Measurements from ENCODE around the gene GALNT4. TPM values are rescaled to one million over a fixed set of nuclear protein-coding genes. Genes with fewer than 3 reads are reported as not detected.

GALNT4 gene
- 2.0 TPM for total RNA-seq
- long read RNA-seq, full-length matches to known transcripts: 4 of 4 reads
- long read RNA-seq, partial matches to known transcripts: 0 of 4 reads
- long read RNA-seq, other reads (novel, unspliced or antisense): 0 of 4 reads

DNA sequence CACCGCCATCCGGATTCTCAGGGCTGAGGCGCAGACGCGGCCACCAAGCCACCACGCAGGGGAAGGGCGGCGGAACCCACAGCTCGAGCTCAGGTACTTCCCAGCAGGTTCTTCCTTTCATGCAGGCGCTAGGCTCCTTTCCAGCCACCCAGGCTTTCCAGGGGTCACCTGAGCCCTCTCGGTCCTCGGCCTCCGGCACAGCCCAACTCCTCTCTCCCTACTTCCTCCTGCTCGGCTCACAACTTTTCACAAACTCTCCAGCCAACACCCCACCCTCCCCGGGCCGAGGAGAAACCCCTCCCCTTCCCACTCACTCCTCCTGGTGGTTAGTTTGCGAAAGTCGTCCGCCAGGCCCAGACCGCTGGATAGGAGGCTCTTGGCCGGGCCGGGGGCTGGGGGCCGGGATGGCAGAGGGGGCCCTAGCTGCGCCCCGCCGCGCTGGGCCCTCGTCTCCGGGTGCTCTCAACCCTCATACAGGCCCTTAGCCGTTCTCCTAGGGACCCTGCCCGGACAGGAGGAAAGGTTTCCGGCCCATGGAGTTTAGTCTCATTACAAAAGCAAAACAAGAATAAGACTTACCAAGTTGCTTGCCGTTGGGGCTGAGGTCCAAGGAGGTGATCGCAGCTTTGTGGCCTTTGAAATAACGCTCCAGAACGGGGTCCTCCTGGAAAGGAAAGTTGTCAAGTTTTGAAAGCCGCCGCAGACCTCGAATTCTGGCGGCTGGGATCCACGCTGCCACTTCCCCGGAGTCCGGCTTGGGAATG, at the start of gene GALNT4:
Gene GALNT4, minus strand, starts transcription at position 256 of the 764 bp plus-strand sequence. Its CDS starts 247 bp downstream, at position 9.
- DNase-seq (ENCODE audit: low spot score): peak; percentile 95
- intact Hi-C loops (cut with DNase I): loop anchor here (2.0 to 10.0 kb wide), 4 partner anchors 54 to 1382 kb away; partner anchors contain the start of genes CEP290, DUSP6 and TMTC3

DNA sequence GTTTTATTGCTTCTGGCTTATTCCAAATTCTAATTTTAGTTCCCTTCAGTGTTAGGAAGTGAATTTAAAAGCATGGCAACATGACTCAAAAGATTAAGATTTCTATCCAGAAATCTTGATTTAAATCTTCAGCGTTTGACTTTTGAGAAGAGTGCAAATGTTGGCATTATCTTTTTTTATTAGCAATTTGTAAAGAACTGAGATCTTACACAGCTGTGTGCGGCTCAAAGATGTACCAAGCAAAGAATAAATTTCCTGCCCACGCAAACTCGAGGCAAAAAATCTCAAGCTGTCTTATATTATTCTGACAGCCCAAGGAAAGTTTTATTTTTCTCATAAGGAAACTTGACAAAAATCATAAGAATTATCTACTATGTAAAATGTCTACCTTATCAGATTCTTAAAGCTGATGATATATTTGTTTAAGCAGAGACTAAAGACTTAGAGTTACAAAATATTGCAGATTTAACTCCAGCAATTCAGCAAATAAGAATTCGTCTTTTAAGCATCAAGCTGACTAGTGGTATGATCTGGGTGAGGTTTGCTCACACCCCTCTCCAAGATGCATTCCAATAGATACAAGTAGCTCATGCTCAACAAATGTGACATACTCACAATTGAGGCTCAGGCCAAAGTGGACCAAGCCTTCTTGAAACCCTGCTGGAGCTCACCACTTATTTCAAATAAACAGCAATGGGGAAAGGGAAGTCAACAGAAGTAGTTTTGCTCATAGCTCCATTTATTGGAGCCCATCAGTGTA, 48.6 kb upstream of the GALNT4 start:
- DNase-seq (ENCODE audit: low spot score): no peak

DNA sequence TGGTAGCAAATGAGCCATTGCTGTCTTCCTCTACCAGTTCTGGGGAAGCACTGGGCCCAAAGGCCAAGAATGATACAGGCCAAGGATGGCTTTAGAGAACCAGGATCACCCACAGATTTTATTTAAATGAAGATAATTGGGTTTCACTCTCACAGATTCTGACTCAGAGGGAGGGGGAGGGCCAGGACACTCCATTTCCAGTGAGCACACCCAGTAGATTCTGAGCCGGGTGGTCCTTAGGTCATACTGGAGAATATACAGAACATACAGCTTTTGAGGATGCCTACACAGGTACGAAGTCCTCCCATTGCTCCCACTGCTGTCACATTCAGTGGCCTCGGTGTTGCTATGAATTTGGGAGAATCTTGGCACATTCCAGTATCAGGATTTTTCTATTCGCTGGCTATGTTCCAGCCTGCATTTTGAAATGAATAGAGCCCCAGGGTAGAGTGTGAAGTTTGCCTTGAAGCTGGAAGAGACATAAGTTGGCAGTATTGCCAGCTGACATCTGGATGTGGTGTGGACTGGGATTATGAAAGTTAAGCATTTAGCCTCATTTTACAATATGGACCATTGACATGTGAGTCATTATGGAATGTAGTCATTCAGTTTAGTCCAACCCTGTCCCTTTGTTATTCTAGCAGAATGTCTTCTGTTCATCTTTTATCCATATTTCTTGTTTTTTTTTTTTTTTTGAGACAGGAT, 47.0 kb upstream of the GALNT4 start:
- intact Hi-C loops (cut with DNase I): no loop called here
- no peak for DNase-seq (ENCODE audit: low spot score)

More for the DNA sequence above, 48.6 kb upstream of the GALNT4 start:
- intact Hi-C loops (cut with DNase I): no loop called here

DNA sequence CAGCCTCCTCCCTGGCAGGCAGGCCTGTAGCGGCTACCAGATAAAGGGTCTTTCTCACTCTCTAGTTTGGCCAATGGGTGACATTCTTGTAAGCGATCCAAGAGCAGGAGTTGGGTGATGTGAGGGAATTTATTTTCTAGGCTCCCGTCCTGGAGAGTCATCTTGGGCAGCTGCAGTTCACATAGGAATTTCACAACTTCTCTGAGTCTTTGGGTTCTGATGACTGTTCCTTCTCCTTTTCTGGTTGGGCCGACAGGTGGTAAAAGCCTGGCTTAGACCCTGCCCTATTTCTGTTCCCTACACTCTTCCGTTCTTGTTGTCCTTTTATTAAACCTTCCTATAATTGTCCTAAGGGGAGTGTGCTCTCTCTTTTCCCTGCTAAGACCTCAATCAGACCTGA, 43.9 kb upstream of the GALNT4 start:
- intact Hi-C loops (cut with DNase I): no loop called here
- no peak for DNase-seq (ENCODE audit: low spot score)

DNA sequence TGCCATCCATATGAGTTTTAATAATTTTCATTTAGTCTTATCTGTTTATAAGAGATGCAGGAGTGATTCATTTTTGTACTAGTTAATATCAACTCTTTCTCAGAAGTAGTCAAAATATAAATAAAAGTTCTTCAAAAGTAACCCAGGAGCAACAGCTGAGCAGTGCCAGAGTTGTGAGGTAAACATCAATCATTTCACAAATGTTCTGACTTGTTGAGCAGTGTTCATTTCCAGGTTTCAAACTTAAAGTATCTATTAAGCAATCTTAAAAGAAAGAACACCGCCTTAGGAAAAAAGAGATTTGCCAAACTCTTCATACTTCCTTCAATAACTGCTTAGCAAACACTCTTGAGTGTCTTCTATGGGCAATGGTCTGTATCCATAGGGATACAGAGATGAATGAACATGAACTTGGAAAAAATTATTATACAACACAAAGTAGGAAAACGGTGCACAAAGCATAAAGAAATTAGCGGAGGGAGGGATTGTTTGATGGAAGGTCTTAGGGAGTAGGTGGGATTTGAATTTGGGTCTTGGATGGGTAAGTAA, 43.2 kb upstream of the GALNT4 start:
- no peak for DNase-seq (ENCODE audit: low spot score)
- intact Hi-C loops (cut with DNase I): no loop called here

DNA sequence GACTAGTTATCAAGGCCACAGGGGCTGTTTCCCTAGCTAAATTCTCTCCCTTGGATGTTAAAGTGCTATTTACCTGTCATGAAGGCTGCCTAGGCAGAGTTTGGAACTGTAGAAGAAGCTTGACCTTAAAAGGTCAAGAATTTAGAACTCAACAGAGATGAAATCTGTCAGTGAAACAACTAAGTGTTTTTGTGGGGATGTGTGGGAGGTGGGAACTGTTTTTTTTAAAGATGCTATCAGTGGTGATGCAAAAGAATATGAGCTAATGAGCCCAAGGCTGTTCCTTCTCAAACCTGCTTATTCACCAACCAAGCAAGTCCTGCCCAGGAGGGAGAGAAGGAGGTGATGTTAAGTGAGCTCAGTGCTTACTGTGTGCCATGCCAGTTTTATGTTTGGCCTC, 42.0 kb upstream of the GALNT4 start:
- intact Hi-C loops (cut with DNase I): no loop called here
- DNase-seq (ENCODE audit: low spot score): no peak

DNA sequence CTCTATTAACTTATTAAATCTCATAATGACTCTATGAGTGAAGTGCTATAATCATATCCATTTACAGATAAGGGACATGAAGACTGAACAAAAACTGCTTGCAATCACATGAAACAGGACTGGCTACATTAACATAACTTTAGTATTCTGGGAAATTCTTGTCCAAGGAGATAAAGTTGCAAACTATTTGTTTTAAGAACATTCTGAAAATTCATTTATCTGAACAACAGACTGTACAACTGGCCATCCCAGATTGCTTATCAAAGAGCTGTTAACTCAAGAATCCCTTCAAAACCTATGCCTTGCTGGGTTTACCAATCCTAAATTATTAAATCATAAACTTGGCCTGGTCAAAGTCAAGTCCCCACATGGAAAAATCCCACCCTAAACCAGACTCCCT, 40.4 kb upstream of the GALNT4 start:
- no peak for DNase-seq (ENCODE audit: low spot score)
- intact Hi-C loops (cut with DNase I): no loop called here

DNA sequence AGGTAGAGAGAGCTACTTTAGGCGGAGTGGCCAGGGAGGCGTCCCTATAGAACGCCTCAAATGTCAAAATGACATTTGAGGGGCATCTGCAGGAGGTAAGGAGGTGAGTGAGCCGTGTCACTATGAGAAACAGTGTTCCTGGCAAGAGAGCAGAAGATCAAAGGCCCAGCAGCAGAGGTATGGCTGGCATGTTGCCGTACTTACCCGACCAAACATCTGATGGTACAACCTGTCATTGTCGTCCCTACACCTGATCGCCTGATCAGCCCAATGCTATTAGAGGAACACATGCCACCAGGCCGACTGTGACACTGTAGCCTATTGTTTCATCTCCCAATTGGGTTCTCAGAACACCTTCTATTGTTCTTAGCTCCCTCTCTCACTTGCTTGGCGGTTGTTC, 35.2 kb upstream of the GALNT4 start:
- intact Hi-C loops (cut with DNase I): no loop called here
- no peak for DNase-seq (ENCODE audit: low spot score)

DNA sequence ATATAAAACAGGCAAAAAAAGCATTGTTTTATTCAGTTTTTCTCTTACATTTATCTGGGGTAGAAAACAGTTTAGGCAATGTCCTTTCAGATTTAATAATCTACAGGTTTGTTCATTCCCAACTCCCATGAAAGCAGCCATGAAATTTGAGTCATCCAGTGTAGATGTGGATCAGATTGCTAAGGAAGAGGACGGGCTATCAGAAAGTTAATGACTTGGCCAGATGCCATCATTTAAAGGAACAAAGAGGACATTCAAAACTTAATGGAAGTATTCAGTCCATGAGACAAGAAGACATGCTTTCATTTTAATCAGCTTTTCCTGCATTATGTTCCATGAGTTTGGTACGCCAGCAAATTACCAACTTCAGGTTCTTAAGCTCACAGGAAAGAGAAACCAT, 32.4 kb upstream of the GALNT4 start:
- DNase-seq (ENCODE audit: low spot score): no peak
- intact Hi-C loops (cut with DNase I): no loop called here

DNA sequence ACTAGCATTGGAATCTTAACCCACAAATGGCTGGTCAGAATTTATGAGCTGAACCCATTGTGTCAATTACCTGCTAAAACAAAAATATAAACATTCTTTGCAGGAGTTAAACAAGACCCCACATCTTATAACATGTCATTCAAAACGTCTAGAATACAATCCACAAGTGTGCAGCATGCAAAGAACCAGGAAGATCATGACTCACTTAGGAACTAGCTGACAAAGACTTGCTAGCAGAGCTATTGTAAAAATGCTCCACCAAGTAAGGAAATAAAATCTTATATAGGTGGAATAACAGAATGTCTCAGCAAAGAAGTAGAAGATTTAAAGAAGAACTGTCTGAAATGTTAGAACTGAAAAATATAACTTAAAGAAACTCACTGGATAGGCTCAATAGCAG, 27.8 kb upstream of the GALNT4 start:
- DNase-seq (ENCODE audit: low spot score): no peak
- intact Hi-C loops (cut with DNase I): no loop called here

DNA sequence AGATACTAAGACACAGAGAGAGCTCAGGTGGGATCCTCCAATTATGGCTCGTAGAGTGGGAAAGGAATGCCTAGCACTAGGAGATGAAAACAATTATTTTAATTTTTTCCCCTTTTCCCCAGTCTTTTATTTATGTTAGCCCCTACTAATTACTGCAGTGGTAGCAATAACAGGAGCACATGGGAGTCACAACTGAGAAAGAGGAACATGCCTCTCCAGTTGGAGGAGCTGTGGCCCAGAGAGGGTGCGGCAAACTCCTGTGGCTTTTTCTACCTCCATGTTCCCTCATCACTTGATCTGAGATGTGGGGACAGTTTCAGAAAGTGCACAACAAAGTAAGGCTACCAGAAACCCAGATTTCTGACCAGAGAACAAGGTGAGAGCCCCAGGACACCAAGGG, 27.2 kb upstream of the GALNT4 start:
- no peak for DNase-seq (ENCODE audit: low spot score)
- intact Hi-C loops (cut with DNase I): no loop called here

DNA sequence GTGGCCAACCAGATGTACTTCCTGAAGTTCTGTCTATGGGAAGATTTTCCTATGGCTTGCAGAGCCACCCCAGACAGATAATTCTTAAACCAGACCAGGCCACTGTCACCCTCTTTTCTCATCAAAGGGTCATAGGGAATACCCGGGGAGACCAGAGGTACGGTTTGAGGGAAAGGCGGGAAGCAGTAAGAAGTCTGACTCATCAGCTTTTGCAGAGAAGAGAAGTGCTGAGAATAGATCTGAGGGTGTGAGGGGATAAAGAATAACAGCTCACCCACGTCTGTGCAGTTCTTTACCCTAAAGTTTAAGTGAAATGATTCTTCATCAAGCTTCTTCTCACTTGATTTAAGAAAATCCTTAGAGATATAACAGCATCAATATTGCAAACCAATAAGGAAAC, 22.5 kb upstream of the GALNT4 start:
- intact Hi-C loops (cut with DNase I): loop anchor here (10.0 kb wide), 1 partner anchor 468 kb away; no protein-coding TSS in a partner anchor
- no peak for DNase-seq (ENCODE audit: low spot score)

DNA sequence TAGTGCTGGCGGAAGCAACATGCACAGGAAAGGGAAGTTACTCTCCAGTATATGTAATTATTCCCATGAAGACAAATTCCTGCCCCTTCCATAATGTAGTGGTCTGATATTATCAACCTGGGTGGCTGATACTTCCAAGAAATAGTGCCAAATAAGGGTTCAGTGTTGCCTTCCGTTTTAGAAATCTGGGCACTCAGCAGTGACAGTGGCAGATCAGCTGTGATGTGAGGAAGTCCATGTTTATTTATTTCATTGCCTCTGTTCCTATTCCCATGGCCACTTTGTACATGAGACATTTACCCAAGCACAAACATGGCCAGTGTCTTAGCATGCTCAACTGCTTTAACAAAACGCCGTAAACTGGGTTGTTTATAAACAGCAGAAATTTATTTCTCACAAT, 21.6 kb upstream of the GALNT4 start:
- intact Hi-C loops (cut with DNase I): loop anchor here (10.0 kb wide), 1 partner anchor 469 kb away; no protein-coding TSS in a partner anchor
- DNase-seq (ENCODE audit: low spot score): no peak

DNA sequence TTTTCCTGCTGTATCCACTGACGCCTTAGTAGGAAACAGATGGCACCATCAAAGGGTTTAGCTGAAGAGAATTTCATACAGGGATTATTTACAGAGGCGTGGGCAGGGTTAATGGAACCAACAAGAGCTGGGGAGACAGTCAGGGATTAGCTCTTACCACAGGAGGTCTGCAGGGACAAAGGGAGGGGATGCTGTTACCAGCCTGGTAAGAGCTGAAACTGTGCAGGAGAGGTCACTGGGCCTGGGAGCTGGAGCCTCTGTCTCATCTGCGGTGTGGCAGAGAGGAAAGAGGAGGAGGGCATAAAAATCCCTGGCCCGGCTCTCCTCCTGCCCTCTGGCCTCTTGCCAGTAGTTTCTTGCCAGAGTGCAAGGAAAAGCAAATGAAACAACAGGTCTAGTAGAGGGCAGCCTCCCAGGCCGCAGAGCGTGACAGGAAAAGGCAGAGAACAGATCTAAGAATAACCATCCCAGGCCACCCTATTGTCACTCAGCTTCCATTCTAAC, 20.1 kb upstream of the GALNT4 start:
- intact Hi-C loops (cut with DNase I): loop anchor here (5.0 to 10.0 kb wide), 3 partner anchors 163 to 558 kb away; partner anchors contain the start of gene ATP2B1
- DNase-seq (ENCODE audit: low spot score): peak; percentile 81

DNA sequence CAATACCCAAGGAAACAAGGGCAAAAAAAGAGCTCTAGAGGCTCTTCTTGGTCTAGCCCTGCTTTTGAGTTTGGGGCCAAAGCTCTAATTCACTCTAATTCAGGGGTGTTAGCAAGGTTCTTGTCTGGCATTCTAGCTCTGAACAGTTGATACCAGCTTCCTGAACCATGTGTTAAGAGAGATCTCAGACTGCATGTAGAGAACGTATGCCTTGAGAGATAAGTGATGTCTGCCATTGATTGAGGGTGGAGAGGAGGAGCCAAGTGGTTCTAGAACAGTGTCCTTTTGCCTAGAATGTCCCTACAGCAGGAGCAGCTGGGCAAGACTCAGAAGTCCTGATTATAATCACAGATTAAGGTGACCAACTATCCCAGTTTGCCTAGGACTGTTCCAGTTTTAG, 19.4 kb upstream of the GALNT4 start:
- no peak for DNase-seq (ENCODE audit: low spot score)
- intact Hi-C loops (cut with DNase I): loop anchor here (5.0 to 10.0 kb wide), 3 partner anchors 163 to 558 kb away; partner anchors contain the start of gene ATP2B1

DNA sequence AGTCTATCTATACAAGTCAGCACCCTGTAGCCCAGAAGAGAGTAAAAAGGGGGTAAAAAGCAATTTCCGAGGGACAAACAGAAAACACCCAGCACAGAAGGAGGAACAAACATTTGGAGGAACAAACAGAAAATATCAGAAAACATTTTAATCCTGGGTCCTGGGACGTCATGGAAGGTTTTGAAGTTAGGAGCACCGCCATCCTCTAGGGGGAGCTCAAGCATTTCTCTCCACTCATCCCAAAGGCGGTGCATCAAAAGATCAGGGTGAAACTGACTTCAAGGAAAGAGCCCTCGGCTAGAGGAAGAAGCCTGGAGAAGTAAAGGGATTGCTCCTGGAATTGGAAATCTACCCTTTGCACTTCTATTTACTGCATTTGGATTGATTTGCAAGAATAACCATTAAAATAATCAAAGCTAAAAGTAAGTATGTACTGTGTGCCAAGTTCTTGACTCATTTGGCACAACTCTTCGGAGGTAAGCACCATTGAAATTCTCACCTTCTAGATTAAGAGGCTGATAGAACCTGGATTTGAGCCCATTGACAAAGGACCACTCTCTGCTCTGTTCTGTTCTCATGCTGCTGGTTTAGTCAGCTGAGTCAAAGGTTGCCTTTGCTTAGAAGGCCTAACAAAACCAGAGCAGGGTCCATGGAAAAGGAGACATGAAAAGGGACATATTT, 18.5 kb upstream of the GALNT4 start:
- intact Hi-C loops (cut with DNase I): loop anchor here (5.0 to 10.0 kb wide), 3 partner anchors 164 to 559 kb away; partner anchors contain the start of gene ATP2B1
- DNase-seq (ENCODE audit: low spot score): no peak

DNA sequence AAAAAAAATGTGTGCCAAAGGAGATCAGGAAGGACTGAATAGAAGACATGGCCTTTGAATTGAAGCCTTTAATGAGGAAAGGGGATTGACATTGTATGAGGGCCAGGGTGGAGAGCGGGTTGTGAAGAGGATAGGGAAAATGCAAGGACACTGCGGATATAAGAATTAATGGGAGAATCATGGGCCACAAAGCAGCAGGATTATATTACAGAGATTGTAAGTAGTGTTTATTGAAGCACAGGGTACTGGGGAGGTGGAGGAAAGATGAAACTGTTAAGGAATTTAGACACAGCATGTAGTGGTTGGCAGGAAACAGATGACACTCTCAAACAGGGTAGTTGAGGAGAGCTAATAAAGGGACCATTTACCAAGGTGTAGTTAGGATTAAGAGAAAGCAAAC, 17.6 kb upstream of the GALNT4 start:
- no peak for DNase-seq (ENCODE audit: low spot score)

DNA sequence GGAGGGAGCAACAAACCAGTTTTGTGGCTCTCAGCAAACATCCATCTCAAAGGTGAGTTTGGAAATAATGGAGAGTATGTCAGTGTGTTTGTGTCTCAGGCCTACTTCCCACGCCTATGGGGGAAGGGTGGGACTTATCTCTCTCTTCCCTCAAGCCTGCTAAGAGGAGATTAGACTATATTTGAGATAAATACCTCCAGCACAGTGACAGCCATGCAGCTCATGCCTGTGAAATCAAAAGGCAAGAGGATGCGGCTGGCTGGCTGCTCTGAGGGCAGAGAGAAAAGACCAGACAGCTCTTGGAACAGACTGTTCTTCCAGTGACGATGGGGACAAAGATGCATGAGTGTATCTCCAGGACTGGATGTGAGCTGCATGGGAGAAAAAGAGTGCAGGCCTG, 16.0 kb upstream of the GALNT4 start:
- no peak for DNase-seq (ENCODE audit: low spot score)
- intact Hi-C loops (cut with DNase I): loop anchor here (5.0 to 10.0 kb wide), 3 partner anchors 167 to 562 kb away; partner anchors contain the start of gene ATP2B1

More for the DNA sequence above, 17.6 kb upstream of the GALNT4 start:
- intact Hi-C loops (cut with DNase I): loop anchor here (5.0 to 10.0 kb wide), 3 partner anchors 165 to 560 kb away; partner anchors contain the start of gene ATP2B1
